Activated CD4-positive, alpha-beta T cell treated with anti-CD3 and anti-CD28 coated beads, Interleukin-2, amount 50 U/mL, for 24 hours (primary cell): ENCODE results near the gene CNOT8.

ENCODE experiments used
- DNase-seq, 2 donors: peaks; one replicate each; pipeline ENCODE4 v3.0.0-alpha.2; 2020; ENCODE audit warnings: low read depth in 1 of 2, low spot score in 1 of 2

CNOT8 gene

DNA sequence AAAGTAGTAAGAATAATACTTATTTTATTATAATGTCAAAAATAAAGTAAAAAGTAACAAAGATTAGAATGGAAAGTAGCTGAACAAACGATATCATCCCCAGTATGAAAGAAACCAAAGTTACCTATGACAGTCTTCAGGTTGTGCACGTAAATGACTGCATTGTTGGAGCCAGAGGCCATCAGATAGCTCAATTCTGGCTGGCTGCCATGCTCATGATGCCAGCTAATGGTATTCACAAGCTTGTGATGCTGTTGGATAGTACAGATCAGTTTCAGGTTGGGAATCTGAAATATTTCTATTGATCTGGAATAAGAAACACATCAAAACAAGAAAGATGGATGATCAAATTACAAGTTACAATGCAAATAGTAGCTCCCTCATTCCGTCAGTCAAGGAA, 58.4 kb downstream of the CNOT8 start:
- no peak for DNase-seq

DNA sequence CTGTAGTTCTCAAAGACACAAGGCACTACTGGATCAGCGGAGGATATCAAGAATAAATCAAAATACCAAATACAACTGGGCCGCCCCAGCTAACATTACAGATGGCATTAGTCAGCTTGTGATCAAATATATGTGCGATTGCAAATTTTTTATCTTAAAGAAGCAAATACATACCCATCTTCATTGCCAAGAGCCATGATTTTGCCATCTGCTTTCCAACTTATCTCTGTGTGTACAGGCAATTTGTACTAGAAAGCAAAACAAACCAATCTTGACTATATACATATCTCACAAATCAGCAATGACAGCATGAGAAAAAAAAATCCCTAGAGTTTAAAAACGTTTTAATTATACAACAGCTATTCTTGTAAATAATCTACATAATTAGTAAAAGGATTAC, 59.3 kb downstream of the CNOT8 start:
- DNase-seq, result no peak

DNA sequence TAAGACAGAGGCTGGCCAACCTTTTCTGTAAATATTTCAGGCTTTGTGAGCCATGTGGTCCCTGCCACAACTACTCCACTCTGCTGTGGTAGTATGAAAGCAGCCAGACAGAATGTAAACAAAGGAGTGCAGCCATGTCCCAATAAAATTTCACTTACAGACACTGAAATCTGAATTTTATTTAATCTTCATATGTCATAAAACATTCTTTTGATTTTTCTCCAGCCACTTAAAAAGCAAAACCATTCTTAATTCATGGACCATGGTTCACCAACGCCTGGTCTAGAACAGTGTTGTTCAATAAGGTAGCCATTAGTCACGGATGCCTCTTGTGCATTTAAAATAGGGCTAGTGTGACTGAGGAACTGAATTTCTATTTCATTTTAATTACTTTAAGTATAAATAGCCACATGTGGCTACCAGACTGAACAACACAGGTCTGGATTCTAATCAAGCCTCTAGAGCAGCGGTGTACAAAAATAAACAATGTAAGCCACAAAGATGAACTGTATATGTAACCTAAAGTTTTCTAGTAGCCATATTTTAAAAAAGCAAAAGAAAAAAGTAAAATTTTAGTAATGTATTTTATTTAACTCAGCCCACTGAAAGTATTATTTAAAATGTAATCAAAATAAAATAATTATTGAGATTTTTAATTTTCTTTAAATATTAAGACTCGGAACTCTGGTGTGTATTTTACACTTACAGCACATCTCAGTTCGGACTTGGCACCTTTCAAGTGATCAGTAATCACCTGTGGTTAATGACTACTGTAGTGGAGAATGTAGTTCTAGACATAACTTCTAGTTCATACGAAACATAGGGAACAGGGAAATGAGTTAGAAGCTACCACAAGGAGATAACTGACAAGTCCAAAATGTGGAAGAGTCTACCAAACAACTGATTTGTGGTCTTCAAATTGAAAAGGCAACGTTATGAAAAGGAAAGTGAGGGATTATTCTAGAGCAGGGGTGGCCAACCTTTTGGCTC, 65.3 kb downstream of the CNOT8 start:
- no peak for DNase-seq
